GM21723 (cell line): ENCODE measurements around the gene ZCCHC3.

Experiments
- ATAC-seq: cut with Tn5 transposase; IDR thresholded peaks from one replicate; pipeline ENCODE4 v1.9.1; 2021; ENCODE audit warnings: mild to moderate bottlenecking, moderate library complexity; ENCODE audit not compliant: unreplicated experiment

The ZCCHC3 gene

GRCh38 chr20:311609-312008, 14.2 kb downstream of the ZCCHC3 start:
- ATAC-seq: no peak

- no peak for ATAC-seq
Measured at GRCh38 chr20:312067-312466, 14.7 kb downstream of the ZCCHC3 start.

GRCh38 chr20:312866-313265, 15.5 kb downstream of the ZCCHC3 start:
- no peak for ATAC-seq

GRCh38 chr20:313402-313801, 16.0 kb downstream of the ZCCHC3 start:
- no peak for ATAC-seq

- ATAC-seq: no peak
Measured at GRCh38 chr20:313948-314347, 16.6 kb downstream of the ZCCHC3 start.

- no peak for ATAC-seq
Measured at GRCh38 chr20:316316-317068, 19.1 kb downstream of the ZCCHC3 start.

- ATAC-seq: peak; percentile 46
Measured at GRCh38 chr20:324177-325044, 27.0 kb downstream of the ZCCHC3 start.

GRCh38 chr20:325045-325888, 27.9 kb downstream of the ZCCHC3 start, which contains the start of gene SOX12:
SOX12 (plus strand) TSS chr20:325552; CDS start chr20:325925, 373 bp downstream.
- peak; percentile 67 for ATAC-seq

GRCh38 chr20:325889-326644, 28.7 kb downstream of the ZCCHC3 start:
- ATAC-seq: no peak

- ATAC-seq: no peak
Measured at GRCh38 chr20:326645-327185, 29.3 kb downstream of the ZCCHC3 start.

GRCh38 chr20:327186-328026, 30.0 kb downstream of the ZCCHC3 start:
- ATAC-seq: peak; percentile 27

GRCh38 chr20:328027-328974, 30.9 kb downstream of the ZCCHC3 start:
- ATAC-seq: no peak

GRCh38 chr20:328975-329695, 31.8 kb downstream of the ZCCHC3 start:
- no peak for ATAC-seq

GRCh38 chr20:329851-330232, 32.5 kb downstream of the ZCCHC3 start:
- ATAC-seq: no peak

- ATAC-seq: no peak
Measured at GRCh38 chr20:330233-331149, 33.1 kb downstream of the ZCCHC3 start.

GRCh38 chr20:334578-334977, 37.2 kb downstream of the ZCCHC3 start:
- ATAC-seq: no peak
